Left cardiac atrium (tissue), 4 donors: ENCODE data around the gene VPS25. TPM values are rescaled to one million over a fixed set of nuclear protein-coding genes. Genes with fewer than 3 reads are reported as not detected.
"Not testable (repeated sequence)": the region's sequence is repeated elsewhere in the genome, so short reads cannot be mapped to it uniquely, and the experiment has no call there.

Experiments
- ATAC-seq, 2 donors: fragments of 200-7000 bp; cut with Tn5 transposase; one replicate each; pipeline ENCODE4 v1.9.1; 2020; ENCODE audit warnings: mild to moderate bottlenecking in 2 of 2, moderate library complexity in 2 of 2
- DNase-seq: peaks from one replicate; pipeline ENCODE4 v3.0.0-alpha.2; 2020
- intact Hi-C, 2 donors: fragments of 100-400 bp; cut with DNase I; formaldehyde crosslinking; loops; one replicate each; pipeline versions ENCODE4 v1.14.1 to v1.15.1; 2022 to 2023
- total RNA-seq, 2 donors: library from RNA; stranded (reverse); fragmentation: NEBNext Ultra II Directional; extraction: Animal tissue kit (Norgen Biotek cat#: 25700); gene quantifications; one replicate each; pipeline ENCODE4 v1.2.1, GENCODE V29; 2021
- donor health status: DM: no; HTN: yes; CAD: no.
- donor health status: DM: no; HTN: yes; CAD: no; lungs with severe emphysema.
- donor health status: DM: yes; HTN: yes; CAD: no.
- donor health status: Dilated cardiomyopathy.

The VPS25 gene
- total RNA-seq, 2 donors from 2014 or later, result 30.0 to 32.1 TPM

DNA sequence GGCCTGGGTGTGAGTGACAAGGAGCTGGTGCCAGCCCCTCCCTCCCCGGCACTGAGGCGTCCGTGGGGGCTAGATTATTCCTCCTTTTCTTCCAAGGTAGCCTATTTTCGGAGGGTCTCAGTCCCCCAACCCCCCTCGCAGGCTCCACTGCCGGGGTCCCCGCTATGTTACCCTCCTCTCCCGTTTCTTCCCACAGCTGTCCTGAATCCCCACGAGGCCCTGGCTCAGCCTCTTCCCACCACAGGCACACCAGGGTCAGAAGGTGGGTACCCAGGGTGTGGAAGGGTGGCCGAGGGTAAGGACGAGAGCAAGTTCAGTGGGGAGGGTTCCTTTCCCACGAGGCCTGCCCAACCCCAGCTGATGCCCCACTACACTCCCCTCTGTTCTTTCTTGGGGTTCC is 11.6 kb upstream of the VPS25 start:
- DNase-seq (no peak), ATAC-seq (no peak)
- intact Hi-C loops, result loop anchor here (2.0 to 5.0 kb wide), 3 partner anchors 39 to 184 kb away; partner anchors contain the start of gene PSMC3IP (in 1 of the 2)

DNA sequence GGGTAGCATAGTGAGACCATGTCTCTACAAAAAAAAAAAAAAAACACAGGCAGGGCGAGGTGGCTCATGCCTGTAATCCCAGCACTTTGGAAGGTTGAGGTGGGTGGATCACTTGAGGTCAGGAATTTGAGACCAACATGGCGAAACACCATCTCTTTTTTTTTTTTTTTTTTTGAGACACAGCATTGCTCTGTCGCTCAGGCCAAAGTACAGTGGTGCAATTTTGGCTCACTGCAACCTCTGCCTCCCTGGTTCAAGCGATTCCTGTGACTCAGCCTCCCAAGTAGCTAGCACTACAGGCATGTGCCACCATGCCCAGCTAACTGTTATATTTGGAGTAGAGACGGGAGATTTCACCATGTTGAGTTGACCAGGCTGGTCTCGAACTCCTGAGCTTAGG is 7.1 kb upstream of the VPS25 start:
- no peak for ATAC-seq
- no peak for DNase-seq
- intact Hi-C loops, result no loop called here

DNA sequence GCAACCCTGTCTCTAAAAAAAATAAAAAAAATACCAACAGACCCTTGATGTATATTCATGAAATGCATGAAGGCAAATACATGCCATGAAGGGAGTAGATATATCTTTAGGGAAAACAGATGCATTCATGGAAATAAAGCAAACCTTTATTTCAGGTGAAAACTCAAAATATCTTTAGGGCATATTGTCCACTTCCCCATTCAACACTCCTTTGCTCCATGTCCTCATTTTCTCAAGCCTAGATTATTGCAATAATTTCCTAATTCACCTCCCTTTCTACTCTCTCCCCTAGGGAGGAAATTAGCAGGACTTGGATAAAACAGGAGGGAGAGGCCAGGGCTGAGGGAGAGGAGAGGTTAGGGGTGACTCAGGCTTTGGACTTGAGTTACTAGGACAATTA is 5.7 kb upstream of the VPS25 start:
- DNase-seq, result no peak
- intact Hi-C loops, result no loop called here
- no peak for ATAC-seq

DNA sequence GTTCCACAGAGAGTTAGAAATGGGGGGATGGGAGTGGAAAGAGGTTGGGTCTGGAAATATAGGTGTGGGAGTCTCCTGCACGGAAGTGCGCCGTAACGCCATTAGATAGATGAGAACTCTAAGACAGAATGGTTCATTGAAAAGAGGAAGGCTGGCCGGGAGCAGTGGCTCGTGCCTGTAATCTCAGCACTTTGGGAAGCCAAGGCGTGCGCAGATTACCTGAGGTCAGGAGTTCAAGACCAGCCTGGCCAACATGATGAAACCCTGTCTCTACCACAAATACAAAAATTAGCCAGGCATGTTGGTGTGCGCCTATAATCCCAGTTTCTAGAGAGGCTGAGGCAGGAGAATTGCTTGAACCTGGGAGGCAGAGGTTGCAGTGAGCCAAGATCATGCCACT is 5.2 kb upstream of the VPS25 start:
- intact Hi-C loops, DNase-seq, ATAC-seq: not testable (repeated sequence)

DNA sequence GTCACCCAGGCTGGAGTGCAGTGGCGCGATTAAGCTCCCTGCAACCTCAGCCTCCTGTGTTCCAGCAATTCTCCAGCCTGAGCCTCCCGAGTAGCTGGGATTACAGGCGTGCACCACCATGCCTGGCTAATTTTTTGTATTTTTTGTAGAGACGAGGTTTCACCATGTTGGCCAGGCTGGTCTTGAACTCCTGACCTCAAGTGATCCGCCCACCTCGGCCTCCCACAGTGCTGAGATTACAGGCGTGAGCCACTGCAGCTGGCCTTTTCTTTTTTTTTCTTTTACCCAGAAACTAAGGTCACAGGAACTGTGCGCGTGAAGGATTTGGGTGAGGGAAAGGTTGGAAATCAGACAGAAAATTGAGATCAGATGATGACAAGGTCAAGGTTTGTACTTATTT is 3.3 kb upstream of the VPS25 start:
- intact Hi-C loops, ATAC-seq, DNase-seq: not testable (repeated sequence)

DNA sequence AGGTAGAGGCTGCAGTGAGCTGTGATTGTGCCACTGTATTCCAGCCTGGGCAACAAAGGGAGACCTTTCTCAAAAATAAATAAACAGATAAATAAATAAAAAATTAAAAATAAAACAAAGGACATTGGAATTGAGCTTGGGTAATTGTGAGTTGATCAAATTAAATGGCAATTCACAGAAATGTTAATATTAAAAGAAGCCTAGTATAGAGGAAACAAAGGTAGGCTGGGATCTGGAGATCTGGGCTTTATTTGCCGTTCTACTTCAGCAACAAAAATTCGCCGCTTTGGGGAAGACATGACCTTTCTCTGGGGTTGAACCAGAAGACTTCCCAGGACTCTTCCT is 332 bp upstream of the VPS25 start:
- DNase-seq (no peak), ATAC-seq (no peak)
- intact Hi-C loops, result no loop called here

DNA sequence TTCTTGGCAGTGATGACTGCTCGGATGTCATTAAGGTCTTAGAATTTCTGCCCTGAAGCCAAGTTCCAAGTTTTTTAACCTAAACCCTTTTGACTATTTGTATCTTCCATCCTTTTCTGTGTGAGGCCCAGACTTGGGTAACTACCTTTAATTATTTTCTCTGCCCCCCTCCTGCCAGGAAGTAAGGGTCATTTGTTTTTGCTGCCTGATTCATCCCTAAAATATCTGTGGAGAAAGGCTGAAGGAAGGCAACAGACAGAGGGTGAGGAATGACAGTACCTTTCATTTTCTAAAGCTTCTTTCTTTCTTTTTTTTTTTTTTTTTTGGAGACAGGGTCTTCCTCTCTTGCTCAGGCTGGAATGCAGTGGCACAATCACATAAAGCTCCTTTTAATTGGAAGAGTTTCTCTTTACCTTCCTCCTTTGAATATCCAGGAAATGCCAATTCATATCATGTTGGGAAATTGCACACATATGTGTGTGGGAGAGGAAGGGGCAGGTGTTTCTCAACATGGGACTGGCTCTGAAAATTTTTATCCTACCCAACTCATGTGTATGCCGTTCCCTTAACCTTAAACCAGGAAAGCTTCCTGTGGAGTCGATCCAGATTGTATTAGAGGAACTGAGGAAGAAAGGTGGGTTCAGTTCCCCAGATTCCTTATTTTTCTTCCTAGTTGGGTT is 957 bp downstream of the VPS25 start:
- ATAC-seq (no peak), DNase-seq (no peak)
- intact Hi-C loops, result no loop called here

DNA sequence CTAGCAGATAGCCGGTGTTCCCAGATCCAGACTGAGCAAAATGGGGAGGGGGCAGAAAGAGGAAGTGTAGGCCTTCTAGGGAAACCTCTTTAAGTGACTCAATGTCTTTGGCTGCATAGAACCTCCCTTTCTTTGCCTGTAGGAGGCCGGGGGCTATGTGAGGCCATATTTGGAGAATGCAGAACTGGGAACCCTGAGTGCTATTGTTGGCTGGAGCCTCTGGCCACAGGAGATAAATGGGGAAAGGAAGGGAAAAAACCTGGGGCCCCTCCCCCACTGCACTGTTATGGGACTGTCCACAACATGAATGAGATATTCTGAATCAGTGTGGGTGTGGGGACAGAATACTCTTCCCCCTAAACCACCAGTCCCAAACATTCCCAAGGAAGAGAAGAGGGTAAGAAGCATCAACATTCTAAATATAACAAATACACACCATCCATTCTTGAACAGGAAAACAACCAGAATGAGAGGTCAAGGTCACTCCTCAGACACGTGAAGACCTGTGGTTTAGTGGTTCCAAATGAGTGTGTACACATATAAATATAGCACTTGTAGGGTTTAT is 2.4 kb downstream of the VPS25 start:
- no peak for ATAC-seq
- DNase-seq, result no peak
- intact Hi-C loops, result no loop called here

DNA sequence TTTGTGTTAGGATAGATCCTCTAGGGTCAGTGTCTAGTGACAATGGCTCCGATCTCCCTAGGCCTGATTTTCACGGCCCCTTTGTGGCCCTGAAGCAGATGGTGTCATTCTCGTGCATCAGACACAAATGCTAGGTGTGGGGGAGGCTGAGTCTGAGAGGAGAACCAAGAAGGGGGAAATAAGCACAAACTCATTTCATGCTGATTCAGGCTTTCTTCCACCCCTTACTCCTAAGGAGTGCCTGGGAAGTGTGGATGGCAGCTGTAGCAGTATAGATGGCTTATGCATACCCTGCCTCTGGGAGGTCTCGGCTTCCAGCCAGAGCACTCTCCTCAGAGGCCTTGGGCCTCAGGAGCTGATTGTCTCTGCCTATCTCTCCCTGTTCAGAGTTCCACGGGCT is 5.3 kb downstream of the VPS25 start:
- intact Hi-C loops, result no loop called here
- DNase-seq (no peak), ATAC-seq (no peak)

DNA sequence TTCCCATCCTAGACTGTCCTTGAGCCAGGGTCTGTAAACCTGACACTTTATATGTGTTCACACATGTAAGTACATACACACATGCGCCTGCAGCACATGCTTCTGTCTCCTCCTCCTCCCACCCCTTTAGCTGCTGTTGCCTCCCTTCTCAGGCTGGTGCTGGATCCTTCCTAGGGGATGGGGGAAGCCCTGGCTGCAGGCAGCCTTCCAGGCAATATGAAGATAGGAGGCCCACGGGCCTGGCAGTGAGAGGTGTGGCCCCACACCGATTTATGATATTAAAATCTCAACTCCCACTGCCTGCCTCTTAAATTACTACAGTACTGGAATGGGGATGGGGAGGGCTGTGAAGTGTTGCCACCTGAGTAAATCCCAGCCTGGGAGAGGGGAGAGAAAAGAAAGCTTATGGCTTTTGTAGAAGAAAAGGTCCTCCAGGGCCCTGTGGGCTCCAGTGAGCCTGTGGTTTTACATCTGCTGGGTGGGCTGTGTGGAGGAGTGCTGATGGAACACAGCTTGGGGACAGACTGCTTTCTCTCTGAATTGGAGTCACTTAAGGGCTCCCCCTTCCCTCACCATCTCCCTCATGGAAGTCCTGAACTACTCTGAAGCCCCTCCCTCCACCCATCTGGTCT is 6.2 kb downstream of the VPS25 start:
- intact Hi-C loops, result no loop called here
- DNase-seq, result no peak
- no peak for ATAC-seq

DNA sequence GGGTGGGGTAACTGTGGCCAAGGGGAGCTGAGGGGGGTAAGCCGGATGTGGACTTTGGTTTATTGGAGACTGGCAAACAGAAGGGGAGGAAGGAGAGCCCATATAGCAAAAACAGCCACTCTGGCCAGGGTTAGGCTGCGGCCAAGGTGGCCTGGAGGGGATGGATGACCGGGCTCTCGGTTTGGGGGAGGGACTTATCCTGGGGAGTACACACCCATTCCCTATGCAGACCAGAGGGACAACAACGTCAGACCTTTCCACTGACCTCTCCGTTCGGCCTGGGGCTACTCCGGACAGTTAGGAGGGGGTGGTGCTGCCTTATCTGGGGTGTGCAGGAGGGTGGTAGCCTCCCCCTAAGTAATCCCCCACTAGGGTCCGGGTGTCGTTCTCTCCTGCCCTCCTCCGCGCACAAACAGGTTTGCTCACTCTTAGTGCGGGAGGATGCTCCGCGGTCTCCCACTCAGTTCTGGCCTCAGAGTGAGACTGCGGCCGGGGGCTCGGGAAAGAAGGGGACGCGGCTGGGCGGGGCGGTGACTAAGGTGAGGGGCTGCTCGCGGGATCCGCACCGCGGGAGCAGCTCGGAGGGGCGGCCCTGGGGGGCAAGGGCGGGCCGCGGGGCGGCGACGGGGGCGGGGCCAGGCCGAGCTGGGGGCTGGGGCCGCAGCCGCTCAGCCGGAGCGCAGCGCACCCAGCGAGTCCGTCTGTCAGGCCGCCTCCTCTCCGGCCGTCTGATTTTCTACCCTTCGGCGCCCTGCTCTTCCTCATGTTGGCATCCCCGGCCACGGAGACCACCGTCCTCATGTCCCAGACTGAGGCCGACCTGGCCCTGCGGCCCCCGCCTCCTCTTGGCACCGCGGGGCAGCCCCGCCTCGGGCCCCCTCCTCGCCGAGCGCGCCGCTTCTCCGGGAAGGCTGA is 6.9 kb downstream of the VPS25 start, which contains the start of gene WNK4:
WNK4 (plus strand) TSS at position 675 of the 915 bp plus-strand sequence; CDS start at position 764, 89 bp downstream.
- DNase-seq, result no peak
- peak; percentile 60 to 62 for ATAC-seq
- intact Hi-C loops, result no loop called here

DNA sequence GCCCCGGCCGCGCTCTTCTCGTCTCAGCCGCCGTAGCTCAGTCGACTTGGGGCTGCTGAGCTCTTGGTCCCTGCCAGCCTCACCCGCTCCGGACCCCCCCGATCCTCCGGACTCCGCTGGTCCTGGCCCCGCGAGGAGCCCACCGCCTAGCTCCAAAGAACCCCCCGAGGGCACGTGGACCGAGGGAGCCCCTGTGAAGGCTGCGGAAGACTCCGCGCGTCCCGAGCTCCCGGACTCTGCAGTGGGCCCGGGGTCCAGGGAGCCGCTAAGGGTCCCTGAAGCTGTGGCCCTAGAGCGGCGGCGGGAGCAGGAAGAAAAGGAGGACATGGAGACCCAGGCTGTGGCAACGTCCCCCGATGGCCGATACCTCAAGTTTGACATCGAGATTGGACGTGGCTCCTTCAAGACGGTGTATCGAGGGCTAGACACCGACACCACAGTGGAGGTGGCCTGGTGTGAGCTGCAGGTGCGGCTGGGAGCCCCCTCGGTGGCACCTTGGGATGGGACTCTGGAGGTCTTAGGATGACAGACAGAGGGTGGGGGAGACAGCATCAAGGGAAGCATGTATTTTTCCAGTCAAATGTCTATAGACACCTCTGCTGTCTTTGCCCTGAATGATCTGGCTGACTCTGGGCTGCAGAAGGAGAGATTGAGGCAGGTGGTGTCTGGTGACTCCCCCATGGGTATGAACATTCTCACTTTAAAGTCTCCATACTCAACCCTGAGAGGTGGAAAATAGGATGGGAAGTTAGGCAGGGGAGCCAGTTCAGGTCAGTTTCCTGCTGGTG is 7.8 kb downstream of the VPS25 start:
- ATAC-seq (no peak), DNase-seq (no peak)
- intact Hi-C loops, result no loop called here

DNA sequence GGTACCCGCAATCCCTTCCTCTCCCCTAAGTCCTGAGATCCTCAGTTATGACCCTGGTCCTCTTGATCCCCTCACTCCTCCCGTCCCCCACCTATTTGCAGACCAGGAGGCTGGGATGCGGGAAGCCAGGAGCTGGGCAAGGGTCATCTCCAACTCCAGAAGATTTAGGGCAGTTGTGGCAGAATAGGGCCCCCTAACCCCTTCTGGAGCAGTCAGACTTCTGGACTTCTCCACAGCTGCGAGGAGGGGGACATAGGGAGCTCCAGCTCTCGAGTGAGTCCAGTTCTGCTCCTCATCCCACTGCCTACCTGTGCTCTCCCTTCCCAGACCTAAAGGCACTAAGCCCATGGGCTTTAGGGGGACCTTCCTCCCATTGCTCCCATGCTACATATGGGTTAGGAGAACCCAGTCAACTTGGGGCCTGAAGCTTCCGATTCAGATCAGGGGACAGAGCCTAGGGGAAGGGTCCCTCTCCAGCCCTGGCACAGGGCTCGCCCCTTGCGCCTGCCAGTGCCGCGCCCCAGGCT is 8.5 kb downstream of the VPS25 start:
- ATAC-seq (no peak), DNase-seq (no peak)
- intact Hi-C loops, result no loop called here

DNA sequence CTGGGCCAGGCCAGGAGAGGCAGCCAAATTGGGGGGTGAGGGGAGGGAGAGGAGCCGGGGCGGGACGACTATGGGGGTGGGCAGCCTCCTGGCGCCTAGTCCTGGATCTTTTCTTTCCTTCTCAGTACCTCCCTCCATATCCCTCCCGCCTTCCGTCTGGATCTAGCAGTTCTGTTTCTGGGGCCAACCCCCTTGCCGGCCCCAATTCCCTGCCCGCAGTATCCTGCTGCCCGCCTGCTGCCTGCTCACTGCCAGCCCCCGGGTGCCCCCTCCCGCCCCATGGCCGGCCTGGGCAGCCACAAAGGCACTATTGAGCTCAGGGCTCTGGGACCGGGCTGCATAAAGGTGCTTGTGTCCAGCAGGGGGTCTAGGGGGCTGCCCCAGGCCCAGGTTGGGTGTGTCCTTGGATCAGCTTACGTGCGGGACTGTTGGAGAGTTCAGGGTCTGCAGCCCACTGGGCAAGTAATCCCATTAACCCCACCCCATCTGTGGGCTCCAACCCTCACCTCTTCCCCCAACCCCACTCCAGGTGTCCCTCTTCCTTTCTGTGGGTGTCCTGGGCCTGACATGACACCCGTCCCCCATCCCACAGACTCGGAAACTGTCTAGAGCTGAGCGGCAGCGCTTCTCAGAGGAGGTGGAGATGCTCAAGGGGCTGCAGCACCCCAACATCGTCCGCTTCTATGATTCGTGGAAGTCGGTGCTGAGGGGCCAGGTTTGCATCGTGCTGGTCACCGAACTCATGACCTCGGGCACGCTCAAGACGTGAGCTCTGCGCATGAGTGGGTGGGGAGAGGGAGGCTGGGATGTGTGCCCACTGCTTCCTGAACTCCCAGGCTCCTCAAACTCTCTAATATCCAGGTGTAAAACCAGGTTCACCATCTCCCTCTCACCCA is 9.2 kb downstream of the VPS25 start:
- intact Hi-C loops, result no loop called here
- ATAC-seq (peak in 1 of 2 donors; percentile 10), DNase-seq (no peak)

DNA sequence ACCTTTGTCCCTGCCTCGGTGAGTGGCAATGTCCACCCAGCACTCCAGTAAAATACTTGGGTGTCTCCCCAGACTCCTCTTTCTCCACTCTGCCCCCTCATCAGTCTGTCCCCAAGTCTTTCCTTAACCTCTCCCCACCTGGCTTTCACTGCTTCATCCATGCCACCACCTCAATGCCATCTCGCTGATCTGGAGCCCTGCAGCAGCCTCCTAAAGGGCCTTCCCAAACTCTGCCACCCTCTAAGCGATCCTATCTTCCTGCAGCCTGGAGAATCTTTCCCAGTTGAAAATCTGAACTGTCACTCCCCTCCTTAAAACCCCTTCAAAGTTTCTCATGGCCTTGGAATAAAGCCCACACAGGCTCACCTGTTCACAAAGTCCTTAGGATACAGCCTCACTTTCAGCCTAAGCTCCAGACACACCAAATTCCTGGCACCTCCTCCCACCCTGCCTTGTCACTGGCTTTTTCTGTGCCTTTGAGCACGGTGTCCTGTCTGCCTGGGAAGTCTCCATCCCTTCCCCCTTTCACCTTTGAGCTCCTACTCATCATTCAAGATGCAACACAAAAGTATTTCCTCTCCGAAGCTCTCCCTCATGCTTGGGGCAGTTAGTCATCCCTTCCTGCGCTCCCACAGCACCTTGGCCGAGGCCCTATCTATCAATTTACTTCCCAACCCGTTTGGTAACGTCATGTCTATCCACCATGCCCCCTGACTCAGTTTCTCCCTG is 10.0 kb downstream of the VPS25 start:
- intact Hi-C loops, result no loop called here
- DNase-seq, result no peak
- ATAC-seq, result peak in 1 of 2 donors; percentile 57

DNA sequence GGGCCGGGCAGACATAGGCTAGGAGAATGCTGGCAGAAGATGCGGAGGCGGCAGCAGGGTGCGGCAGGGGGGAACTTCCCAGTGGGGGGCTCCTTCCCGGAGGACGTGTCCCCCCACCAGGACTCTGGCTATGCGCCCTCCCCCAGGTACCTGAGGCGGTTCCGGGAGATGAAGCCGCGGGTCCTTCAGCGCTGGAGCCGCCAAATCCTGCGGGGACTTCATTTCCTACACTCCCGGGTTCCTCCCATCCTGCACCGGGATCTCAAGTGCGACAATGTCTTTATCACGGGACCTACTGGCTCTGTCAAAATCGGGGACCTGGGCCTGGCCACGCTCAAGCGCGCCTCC is 10.5 kb downstream of the VPS25 start:
- intact Hi-C loops, result no loop called here
- DNase-seq, result no peak
- no peak for ATAC-seq

DNA sequence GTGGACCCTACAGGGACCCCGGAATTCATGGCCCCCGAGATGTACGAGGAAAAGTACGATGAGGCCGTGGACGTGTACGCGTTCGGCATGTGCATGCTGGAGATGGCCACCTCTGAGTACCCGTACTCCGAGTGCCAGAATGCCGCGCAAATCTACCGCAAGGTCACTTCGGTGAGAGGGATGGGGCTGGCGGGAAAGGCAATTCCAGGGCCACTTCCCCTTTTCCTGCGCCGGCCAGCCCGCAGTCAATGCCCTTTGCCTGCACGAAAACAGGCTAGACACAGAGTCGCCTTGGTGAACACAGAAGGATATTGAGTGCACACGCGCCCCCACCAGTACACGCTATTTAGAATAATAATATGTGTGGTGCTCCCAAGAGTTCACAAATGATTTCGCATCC is 11.2 kb downstream of the VPS25 start:
- DNase-seq (no peak), ATAC-seq (no peak)
- intact Hi-C loops, result no loop called here
